Globus pallidus (tissue), 1 donor: ENCODE results near the gene CENPP.
A peak's percentile ranks its signal among the peaks of the same experiment; 100 is the strongest.
"Not testable (repeated sequence)": the region's sequence is repeated elsewhere in the genome, so short reads cannot be mapped to it uniquely, and the experiment has no call there.

Source experiments
- DNase-seq: peaks from one replicate; pipeline ENCODE4 v3.0.0-alpha.2; 2015; ENCODE audit warnings: low spot score

CENPP gene

DNA sequence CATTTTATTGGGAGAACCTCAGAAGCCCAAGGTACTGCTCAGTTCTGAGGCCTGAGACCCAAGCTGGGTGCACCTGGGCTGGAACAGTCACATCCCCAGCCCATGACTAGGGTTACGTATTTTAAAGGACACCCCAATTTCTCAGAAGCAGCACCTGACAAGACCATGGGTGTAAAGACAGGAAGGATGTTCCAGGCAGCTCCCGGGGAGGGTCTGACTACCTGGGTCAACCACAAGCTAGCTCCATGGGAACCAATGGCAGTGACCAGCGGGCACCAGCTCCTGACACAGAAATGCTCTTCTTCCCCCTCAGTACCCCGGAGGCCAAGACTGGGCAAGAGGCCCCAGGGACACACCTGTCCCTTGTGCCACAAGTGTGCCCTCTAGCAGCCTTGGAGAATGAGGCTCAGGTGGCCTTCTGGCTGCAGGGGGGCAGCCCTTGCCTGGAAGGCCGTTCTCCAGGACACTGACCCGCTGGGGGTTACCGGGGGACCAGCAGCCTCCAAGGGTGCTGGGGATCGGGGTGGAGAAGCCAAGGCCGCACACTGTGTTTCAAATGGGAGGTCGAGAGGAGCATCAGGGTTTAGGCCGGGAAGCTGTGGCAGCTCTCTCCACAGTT is 291.6 kb downstream of the CENPP start:
- no peak for DNase-seq

- DNase-seq: no peak
These were observed 292.3 kb downstream of the CENPP start for GRCh38 chr9:92617951-92618510.

DNA sequence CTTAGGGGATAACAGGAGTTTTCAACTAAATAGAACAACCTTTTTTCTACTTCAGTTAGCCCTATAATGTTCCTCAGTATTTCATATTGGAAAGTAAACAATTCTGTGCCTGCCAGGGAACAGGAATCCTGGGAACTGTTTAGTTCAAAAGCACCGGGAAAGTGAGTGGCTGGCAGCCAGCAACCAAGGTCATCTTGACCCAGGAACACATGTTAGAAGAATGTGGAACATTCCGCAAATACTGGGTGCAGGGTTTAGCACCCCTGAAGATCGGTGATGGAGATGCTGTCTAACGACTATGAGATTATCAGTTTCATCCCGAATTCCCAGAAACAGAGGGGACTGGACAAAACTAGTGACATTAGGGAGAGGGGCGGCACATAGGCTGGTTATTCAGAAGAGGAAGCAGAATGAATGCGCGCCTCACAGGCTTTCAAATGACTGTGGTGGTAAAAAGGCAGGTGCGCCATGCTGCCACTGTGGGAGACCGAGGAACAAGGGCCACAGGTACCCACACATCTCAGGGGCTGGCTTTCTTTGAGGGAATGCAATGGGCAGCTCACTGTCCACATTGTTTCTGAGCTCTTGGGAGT is 293.0 kb downstream of the CENPP start:
- no peak for DNase-seq

GRCh38 chr9:92619601-92620300 is 294.0 kb downstream of the CENPP start:
- DNase-seq: no peak

- DNase-seq: no peak
These were observed 295.1 kb downstream of the CENPP start for GRCh38 chr9:92620845-92621244.

GRCh38 chr9:92623936-92624335 is 298.2 kb downstream of the CENPP start:
- DNase-seq: not testable (repeated sequence)

GRCh38 chr9:92626484-92626883 is 300.7 kb downstream of the CENPP start:
- no peak for DNase-seq

DNA sequence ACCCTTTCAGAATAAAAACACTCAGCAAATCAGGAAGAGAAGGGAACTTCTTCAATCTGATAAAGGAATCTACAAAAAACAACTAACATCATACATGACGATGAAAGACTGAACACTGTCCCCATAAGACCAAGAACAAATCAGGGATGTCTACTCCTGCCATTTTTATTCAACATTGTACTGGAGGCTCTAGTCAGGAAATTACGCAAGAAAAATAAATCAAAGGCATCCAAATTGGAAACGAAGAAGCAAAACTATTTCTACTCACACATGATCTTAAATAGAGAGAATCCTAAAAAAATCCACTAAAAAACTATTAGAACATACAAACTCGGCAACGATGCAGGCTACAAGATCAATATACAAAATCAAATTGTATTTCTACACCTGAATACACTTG is 301.9 kb downstream of the CENPP start:
- DNase-seq: no peak

DNA sequence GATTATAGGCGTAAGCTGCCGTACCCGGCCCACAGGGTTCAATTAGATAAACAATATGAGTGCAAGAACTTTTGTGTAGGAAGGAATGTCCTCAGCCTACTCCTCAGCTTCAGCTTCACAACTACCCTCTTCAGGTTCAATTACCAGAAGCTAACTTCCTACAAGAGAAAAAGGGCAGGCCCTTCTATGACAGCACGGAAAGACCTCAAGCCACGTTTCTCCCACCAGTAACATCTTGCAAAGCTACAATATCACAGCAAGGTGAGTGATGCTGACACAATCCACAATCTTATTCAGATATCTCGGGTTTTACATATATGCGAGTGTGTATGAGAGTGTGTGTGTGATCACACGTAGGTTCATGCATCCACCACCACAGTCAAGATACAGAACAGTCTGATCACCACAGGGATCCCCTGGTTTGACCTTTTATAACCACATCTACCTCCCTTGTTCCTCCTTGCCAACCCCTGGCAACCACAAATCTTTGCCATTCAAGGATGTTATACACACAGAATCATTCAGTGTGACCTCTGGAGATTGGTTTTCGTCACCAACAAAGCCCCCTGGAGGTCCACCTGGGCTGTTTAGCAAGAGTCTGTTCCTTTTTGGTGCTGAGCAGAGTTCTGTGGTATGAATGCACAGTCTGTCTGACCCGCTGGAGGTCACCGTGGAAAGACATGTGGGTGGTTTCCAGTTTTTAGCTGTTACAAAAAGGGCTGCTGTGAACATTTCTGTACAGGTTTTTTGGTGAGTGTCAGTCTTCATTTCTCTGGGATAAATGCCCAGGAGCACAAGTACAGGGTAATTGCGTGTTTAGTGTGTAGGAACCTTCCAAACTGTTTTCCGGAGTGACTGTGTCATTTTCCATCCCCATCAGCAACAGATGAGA is 305.9 kb downstream of the CENPP start:
- no peak for DNase-seq

DNA sequence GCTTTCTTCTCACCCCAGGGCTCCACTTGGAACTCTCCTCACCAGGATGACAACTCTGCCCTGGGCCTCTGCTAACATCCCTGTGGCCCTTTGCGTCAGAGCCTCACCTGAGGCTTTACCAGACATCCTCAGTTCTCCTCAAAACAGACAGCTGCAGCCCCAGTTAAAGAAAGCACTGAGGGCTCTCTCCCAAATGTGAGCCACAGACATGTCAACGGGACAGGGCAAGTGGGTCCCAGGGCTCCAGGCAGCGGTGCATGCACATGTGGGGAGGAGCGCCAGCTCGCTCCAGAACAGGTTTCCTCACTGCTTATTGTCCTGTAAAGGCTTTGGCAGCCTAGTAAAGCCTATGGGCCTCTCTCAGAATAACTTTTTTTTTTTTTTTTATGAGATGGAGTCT is 306.9 kb downstream of the CENPP start:
- no peak for DNase-seq

DNA sequence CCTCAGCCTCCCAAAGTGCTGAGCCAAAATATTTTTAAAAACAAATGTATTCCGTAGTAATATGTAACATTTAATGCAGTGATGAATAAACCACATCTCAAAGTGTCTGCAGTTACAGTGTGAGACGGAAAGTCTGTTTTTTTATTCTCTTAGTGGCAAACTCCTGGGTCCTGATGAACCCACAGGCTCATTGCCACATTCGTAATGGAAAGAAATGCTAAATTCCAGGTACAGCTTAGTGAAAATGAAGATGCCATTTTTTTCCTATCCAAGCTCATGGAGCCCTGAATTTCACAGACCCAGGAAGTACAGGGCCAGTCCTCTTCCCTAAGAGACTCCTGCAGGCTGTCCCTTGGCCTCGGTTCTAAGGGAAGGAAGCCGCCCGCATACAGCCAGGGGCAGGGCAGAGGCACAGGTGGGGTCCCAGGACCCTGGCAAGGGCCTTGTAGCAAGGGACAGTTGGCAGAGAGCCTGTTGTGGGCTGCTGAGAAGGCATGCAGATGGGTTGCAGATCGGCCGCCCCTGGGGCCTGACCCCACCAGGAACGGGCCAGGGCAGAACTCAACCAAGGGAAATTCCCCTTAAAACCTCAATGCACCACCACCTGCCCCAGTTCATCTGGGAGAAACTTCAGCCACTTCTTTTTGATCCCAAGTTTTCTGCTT is 308.0 kb downstream of the CENPP start:
- no peak for DNase-seq

- DNase-seq: peak; percentile 62
These were observed 309.2 kb downstream of the CENPP start for GRCh38 chr9:92634712-92635605.

GRCh38 chr9:92635760-92636159 is 310.0 kb downstream of the CENPP start:
- no peak for DNase-seq

DNA sequence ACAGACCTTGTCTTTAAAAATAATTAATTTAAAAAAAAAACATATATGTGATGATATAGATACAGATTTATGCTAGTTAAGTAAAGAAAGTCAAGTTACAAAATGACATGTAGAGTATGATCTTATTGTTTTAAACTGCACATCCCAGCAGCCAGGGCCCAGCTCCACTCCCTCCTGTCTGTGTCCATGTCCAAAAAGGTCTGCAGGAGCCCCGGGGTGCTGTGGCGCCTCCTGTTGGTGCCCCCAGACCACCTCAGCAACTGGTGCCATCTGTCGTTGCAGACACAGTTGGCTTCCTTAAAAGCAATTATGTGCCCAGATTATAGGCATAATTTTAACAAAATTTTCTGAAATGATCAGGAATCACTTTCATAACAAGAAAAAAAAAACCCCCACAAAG is 310.9 kb downstream of the CENPP start:
- no peak for DNase-seq

- DNase-seq: no peak
These were observed 311.6 kb downstream of the CENPP start for GRCh38 chr9:92637326-92637725.

GRCh38 chr9:92637886-92638620 is 312.3 kb downstream of the CENPP start:
- no peak for DNase-seq

GRCh38 chr9:92638621-92639101 is 312.9 kb downstream of the CENPP start:
- DNase-seq: no peak

DNA sequence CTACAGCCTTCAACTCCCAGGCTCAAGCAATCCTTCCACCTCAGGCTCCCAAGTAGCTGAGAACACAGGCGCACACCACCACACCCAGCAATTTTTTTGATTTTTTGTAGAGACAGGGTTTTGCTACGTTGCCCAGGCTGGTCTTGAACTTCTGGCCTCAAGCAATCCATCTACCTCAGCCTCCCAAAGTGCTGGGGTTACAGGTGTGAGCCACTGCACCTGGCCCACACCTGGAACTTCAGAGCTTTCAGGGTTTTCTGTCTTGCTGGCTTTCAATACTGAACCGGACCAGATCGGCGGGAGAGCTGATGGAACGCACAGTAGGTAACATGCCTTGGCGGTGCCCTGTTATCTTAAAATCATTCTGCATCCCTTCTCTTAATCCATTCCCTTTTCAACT is 313.4 kb downstream of the CENPP start:
- DNase-seq: no peak

DNA sequence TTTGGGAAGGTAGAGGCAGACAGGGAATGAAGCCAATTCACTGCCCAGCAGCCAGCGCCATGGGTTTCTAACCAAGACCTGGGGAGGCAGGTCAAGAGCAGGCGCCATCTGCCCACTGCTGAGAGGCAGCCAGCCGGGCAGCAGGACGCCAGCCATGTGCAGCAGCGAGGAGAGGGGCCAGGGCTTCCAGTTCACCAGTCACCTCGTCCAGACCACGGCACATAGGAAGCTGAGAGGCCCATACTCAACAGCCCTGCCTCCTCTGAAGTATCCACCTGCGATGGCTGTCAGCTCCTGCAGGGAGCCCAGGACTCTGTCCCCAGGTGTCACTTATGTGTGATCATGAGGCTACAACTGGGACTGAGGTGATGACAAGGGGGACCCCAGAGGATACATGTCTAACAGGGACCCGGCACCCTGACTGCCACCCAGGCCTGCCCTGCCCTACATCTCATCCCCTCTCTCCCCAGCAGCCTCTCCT is 314.1 kb downstream of the CENPP start:
- DNase-seq: no peak
